Measurements from ENCODE around the gene CIAO1.

DNA sequence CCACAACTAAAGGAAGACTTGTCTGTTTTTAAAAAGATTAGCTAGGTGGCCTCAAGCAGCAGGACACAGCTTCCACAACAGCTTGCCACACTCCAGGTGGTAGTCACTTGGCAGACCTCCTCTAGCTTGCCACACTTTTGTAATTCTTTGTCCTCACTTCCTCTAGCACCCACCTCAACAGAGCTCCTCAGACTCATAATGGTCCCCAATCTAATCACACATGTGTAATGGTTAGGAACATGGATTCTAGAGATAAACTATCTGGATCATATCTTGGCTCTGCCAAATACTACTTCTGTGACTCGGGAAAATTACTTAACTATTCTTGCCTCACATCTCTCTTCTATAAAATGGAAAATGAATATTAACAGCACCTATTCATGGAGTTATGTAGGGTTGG, 35.8 kb downstream of the CIAO1 start:
- TF ChIP-seq CTCF (IDR thresholded peaks at IDR 0.05) (no peak), ZFX (IDR thresholded peaks at IDR 0.05; ENCODE audit: borderline replicate concordance) (no peak)
